ENCODE data around the gene ELL. TPM values are rescaled to one million over a fixed set of nuclear protein-coding genes. Genes with fewer than 3 reads are reported as not detected.

ELL gene
- total RNA-seq, 1 donor from 2014 or later: 7.9 TPM

GRCh38 chr19:18399008-18399407 lies 122.9 kb downstream of the ELL start:
- Histone ChIP-seq H3K36me3 (no peaks in the 10 kb centered on the region), H3K4me3 (no peak overlapping the region), H3K9me3 (replicated peaks) (no peaks in the 10 kb centered on the region), H3K27ac (replicated peaks) (no peak overlapping the region), H3K4me1 (peaks cover 24% of the 10 kb centered on the region), H3K27me3 (ENCODE audit: low read depth) (peaks cover 23% of the 10 kb centered on the region)
- DNase-seq: no peak
- TF ChIP-seq CTCF (IDR thresholded peaks at IDR 0.05; ENCODE audit: borderline replicate concordance): no peak
- intact Hi-C loops (cut with micrococcal nuclease): no loop called here

DNA sequence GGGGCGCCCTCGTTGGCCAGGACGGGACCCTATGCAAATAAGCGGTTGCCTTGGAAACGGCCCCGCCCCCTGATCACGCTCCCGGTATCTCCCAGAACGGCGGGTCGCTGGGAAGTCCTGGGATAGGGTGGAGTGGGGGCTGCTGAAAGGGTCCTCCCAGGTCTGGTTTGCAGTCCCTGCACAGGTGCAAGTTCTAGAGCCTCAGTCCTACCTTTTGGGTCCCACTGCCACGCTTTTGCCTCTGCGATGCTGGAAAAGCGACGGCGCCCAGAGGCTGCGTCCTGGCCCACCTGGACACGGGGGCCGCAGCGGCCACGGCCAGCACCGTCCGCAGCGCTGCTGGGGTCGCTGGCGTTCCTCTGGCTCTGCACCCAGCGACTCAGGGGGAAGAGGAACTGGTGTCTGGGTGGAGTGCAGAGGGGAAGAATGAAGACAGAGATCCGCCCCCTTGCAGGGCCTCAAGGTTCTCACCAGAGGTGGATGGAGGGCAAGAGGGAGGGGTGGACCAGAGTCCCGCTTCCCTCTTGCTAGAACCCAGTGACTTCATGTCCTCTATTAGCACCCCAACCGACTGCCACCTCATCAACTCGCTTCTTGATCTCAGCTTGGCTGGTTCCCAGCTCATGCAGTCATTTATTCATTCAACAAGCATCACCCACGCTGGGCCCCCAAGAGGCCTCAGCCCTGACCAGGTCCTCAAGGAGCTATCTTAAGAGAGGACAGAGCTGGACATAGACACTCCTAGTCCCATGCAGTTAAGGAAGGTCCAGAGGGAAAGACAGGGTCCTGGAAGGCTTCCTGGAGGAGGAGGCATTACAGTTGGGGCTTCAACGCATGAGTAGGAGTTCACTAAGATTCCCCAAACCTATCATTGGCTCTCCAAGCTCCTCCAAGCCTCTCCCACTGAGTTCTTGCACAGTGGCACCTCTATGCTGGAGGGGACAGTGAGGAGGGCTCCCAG lies 124.3 kb downstream of the ELL start, which contains the start of gene LRRC25:
Gene LRRC25, minus strand, starts transcription at position 381 of the 961 bp plus-strand sequence. CDS start 659 bp downstream, outside the sequence.
- Histone ChIP-seq H3K9me3 (replicated peaks) (no peaks in the 10 kb centered on the region), H3K4me3 (peak within 1 kb of the TSS; percentile 48), H3K27ac (replicated peaks) (peak within 1 kb of the TSS; percentile 51), H3K4me1 (peaks cover 24% of the 10 kb centered on the region), H3K36me3 (no peaks in the 10 kb centered on the region), H3K27me3 (ENCODE audit: low read depth) (peaks cover 23% of the 10 kb centered on the region)
- no peak for TF ChIP-seq CTCF (IDR thresholded peaks at IDR 0.05; ENCODE audit: borderline replicate concordance)
- intact Hi-C loops (cut with micrococcal nuclease): no loop called here
- peak; percentile 46 for DNase-seq

GRCh38 chr19:18396471-18397241 lies 125.2 kb downstream of the ELL start:
- TF ChIP-seq CTCF (IDR thresholded peaks at IDR 0.05; ENCODE audit: borderline replicate concordance): no peak
- Histone ChIP-seq H3K27me3 (ENCODE audit: low read depth) (peaks cover 23% of the 10 kb centered on the region), H3K27ac (replicated peaks) (peak overlapping the region; percentile 51), H3K9me3 (replicated peaks) (no peaks in the 10 kb centered on the region), H3K36me3 (no peaks in the 10 kb centered on the region), H3K4me1 (peaks cover 24% of the 10 kb centered on the region), H3K4me3 (peak overlapping the region; percentile 48)
- intact Hi-C loops (cut with micrococcal nuclease): no loop called here
- no peak for DNase-seq

DNA sequence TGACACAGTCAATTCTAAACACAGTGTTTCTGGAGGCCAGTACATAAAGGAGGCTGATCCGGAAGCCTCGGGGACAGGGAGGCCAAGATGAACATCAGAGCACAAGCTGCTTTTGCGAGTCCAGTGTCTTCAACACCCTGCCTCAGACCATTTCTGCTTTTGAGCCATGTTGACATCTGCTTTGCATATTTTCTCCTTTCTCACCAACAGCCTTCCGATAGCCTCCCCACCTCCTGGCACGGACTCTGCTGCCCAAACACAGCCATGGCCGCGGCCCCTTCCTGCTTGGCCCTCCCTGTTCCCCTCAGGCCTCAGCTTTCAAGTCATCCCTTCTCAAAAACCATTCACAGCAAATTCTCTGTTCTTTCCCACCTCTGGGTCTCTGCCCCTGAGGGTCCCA lies 128.0 kb downstream of the ELL start:
- Histone ChIP-seq H3K4me1 (peaks cover 19% of the 10 kb centered on the region), H3K4me3 (peak overlapping the region; percentile 36), H3K27ac (replicated peaks) (no peak overlapping the region), H3K27me3 (ENCODE audit: low read depth) (peaks cover 23% of the 10 kb centered on the region), H3K36me3 (no peaks in the 10 kb centered on the region), H3K9me3 (replicated peaks) (peaks cover 4% of the 10 kb centered on the region)
- intact Hi-C loops (cut with micrococcal nuclease): no loop called here
- DNase-seq: peak; percentile 54
- TF ChIP-seq CTCF (IDR thresholded peaks at IDR 0.05; ENCODE audit: borderline replicate concordance): no peak

DNA sequence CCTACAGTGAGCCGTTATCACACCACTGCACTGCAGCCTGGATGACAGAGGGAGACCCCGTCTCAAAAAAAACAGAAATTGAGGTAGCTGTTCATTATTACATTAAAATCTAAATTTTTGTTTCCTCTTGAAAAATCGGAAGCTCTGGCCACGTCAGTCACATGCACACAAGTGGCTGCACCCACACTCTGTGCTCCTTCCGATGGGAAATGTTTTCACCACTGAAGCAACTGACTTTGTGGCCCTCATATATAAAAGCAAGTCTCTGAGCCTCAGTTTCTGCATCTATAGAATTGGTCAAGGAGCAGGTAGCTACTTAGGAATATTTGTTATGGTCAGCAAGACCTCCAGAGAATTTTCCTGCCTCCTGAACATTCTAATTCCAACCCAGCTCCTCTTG lies 128.9 kb downstream of the ELL start:
- Histone ChIP-seq H3K9me3 (replicated peaks) (peaks cover 4% of the 10 kb centered on the region), H3K36me3 (no peaks in the 10 kb centered on the region), H3K27me3 (ENCODE audit: low read depth) (peaks cover 19% of the 10 kb centered on the region), H3K4me1 (peaks cover 26% of the 10 kb centered on the region), H3K27ac (replicated peaks) (peak overlapping the region; percentile 50), H3K4me3 (peak overlapping the region; percentile 15)
- intact Hi-C loops (cut with micrococcal nuclease): no loop called here
- DNase-seq: no peak
- TF ChIP-seq CTCF (IDR thresholded peaks at IDR 0.05; ENCODE audit: borderline replicate concordance): no peak

Data from left ventricle myocardium inferior (tissue), 1 donor.